GM12873 (cell line): ENCODE measurements around the gene CEACAM8.

Experiments
- TF ChIP-seq, protein P1 (sequence below): IDR thresholded peaks from 2 replicates; pipeline ENCODE4 v1.5.1; 2012; ENCODE audit warnings: low read depth, mild to moderate bottlenecking, moderate library complexity, low read length, control low read depth; ENCODE audit not compliant: insufficient read depth; ENCODE audit errors: missing control alignments

The CEACAM8 gene

DNA sequence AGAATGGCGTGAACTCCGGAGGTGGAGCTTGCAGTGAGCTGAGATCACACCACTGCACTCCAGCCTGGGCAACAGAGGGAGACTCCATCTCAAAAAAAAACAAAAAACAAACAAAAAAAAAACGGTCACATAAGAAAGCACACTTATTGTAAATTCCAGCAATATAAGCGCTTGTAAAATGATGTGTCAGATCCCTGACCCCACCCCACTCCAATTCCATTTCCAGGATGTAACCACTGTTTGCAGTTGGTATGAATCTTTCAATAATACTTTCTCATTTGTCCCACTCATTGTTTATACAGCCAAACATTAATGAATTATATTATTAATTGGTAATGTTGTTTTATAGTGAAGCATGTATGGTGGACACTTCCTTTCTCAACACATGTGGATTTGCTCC lies 50.6 kb downstream of the CEACAM8 start:
- TF ChIP-seq, protein P1, sequence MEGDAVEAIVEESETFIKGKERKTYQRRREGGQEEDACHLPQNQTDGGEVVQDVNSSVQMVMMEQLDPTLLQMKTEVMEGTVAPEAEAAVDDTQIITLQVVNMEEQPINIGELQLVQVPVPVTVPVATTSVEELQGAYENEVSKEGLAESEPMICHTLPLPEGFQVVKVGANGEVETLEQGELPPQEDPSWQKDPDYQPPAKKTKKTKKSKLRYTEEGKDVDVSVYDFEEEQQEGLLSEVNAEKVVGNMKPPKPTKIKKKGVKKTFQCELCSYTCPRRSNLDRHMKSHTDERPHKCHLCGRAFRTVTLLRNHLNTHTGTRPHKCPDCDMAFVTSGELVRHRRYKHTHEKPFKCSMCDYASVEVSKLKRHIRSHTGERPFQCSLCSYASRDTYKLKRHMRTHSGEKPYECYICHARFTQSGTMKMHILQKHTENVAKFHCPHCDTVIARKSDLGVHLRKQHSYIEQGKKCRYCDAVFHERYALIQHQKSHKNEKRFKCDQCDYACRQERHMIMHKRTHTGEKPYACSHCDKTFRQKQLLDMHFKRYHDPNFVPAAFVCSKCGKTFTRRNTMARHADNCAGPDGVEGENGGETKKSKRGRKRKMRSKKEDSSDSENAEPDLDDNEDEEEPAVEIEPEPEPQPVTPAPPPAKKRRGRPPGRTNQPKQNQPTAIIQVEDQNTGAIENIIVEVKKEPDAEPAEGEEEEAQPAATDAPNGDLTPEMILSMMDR, result no peak

DNA sequence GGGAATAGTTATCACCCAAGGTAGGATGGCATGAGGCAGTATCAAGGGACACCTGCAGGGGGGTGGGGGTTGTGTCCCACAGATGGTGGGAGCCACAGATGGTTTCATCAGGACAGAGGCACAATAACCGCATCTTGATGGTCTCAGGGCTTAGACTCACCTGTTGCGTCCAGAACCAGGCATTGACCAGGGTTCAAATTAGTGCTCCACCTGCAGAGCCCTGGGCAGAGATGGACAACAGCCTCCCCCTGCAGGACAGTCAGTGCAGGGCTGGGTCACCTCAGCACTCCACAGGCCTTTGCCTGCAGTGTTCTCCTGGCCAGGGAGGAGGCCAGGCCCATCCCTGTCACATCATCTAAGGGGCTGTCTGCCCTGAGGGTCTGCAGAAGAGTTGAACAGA lies 51.9 kb downstream of the CEACAM8 start:
- TF ChIP-seq, protein P1, result no peak

DNA sequence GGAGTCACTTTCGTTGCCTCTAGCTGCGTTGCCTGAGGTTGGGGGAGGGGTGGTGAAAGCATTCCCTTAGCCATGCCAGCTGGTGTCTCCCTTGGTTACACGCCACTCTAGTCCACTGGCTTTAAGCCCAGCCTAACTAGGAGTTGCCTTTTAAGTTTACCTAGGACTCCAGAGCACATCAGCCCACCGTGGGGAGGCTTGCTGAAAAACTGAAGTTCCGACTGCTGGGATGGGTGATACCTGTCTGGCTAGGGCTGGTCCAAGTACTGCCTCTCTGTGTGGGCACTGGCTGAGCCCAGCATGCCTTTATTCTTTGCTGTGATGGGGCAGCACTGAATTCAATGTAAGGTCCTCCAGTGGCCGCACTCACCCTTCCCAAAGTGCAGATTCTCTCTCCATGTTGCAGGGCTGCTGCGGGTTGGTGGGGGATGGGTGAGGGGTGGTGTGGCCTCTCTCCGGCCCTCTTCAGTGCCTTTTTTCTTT lies 54.6 kb downstream of the CEACAM8 start:
- TF ChIP-seq, protein P1, result no peak

DNA sequence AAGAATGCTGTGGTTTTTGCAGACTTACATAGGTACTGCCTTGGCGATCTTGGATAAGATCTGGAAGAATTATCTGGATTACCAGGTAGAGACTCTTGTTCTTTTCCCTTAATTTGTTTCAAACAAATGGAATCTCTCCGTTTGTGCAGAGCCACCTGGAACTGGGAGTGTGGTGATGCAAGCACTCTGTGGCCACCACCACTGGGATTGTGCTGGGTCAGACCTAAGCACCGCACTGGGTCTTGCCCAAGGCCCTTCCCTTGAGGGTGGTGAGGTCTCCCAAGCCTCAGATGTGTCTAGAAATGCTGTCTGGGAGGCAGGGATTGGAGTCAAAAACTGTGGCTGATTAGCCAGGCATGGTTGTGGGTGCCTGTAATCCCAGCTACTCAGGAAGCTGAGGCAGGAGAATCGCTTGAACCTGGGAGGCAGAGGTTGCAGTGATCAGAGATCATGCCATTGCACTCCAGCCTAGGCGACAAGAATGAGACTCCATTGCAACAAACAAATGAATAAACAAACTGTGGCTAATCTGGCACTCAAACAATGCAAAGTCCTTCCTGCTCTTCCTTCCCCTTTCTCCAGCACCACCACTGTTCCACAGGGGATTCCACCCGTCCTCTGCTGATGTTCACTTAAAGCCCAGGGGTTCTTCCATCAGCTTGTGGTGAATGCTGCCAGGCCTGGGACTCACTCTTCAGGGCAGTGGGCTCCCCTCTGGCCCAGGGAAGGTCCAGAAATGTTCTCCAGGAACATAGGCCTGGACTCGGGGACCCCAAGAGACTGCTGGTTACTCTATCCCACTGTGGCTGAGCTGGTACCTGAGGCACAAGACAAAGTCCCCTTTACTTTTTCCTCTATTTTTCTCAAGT lies 55.6 kb downstream of the CEACAM8 start:
- TF ChIP-seq, protein P1, result no peak

DNA sequence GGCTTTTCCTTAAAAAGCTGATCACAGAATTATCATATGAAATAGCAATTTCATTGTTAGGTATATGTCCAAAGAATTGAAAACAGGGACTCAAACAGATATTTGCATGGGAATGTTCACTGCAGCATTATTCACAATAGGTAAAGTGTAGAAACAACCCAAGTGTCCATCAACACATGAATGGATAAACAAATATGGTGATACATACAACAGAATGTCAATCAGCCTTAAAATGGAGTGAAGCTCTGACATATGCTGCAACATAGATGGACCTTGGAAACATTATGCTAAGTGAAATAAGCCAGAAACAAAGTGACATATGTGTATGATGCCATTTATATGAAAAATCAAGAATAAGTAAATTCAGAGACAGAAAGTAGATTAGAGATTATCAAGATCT lies 60.3 kb downstream of the CEACAM8 start:
- TF ChIP-seq, protein P1, result no peak

DNA sequence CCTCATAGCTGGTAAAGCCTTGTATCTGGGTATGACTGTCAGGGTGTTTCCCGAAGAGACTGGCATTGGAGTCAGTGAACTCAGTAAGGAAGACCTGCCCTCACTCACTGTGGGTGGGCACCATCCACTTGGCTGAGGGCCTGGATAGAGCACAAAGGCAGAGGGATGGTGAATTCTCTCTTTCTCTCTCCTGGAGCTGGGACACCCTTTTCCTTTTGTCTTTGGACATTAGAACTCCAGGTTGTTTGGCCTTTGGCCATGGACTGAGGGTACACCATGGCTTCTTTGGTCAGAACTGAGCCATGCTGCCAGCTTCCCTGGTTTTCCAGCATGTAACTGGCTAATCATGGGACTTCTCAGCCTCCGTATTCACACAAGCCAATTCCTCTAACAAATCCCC lies 61.8 kb downstream of the CEACAM8 start:
- TF ChIP-seq, protein P1, result no peak

DNA sequence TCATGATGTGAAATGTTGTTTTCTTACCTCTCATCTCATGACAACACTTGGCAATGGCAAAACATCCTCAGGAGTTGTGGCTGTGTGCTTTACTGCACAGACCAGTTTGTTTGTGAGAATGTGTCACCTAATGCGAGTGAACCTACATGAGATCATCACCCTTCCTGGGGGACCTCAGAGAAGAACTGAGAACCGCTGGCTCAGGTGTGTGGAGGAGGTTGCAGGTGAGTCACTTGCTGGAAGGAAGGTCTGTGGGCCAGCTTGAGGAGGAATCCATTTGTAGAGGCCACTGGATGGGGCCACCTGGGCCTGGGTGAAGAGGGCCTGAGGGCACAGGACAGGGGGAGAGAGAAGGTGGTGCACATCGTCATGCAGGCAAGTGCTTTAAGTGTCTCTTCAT lies 63.4 kb downstream of the CEACAM8 start:
- TF ChIP-seq, protein P1, result no peak
